Measurements from ENCODE around the gene CDH6.

DNA sequence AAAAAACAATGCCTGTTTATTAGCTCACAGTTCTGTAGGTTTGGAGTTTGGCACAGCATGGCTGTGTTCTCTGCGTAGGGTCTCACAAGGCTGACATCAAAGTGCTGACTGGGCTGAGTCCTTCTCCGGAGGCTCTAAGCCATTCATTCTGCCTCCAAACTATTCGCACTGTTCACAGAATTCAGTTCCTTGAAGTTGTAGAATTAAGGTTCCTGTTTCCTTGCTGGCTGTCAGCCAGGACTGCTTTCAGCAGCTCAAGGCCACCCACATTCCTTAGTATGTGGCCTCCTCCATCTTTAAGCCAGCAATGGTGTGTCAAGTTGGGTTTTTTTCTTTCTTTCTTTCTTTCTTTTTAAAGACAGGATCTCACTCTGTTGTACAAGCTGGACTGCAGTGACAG, 161.9 kb downstream of the CDH6 start:
- TF ChIP-seq EZH2 (IDR thresholded peaks at IDR 0.05; ENCODE audit: borderline replicate concordance, low read depth, low read length, severe bottlenecking): no peak
- TF ChIP-seq, protein P1, sequence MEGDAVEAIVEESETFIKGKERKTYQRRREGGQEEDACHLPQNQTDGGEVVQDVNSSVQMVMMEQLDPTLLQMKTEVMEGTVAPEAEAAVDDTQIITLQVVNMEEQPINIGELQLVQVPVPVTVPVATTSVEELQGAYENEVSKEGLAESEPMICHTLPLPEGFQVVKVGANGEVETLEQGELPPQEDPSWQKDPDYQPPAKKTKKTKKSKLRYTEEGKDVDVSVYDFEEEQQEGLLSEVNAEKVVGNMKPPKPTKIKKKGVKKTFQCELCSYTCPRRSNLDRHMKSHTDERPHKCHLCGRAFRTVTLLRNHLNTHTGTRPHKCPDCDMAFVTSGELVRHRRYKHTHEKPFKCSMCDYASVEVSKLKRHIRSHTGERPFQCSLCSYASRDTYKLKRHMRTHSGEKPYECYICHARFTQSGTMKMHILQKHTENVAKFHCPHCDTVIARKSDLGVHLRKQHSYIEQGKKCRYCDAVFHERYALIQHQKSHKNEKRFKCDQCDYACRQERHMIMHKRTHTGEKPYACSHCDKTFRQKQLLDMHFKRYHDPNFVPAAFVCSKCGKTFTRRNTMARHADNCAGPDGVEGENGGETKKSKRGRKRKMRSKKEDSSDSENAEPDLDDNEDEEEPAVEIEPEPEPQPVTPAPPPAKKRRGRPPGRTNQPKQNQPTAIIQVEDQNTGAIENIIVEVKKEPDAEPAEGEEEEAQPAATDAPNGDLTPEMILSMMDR (IDR thresholded peaks at IDR 0.05; ENCODE audit: borderline replicate concordance, extremely low read depth, low read length, poor library complexity, severe bottlenecking): no peak

Measured in DND-41 (cell line).